GM18505 (cell line): ENCODE measurements around the gene IMMP2L.

Source experiments
- ATAC-seq: cut with Tn5 transposase; IDR thresholded peaks from one replicate; pipeline ENCODE4 v1.9.1; 2021; ENCODE audit not compliant: unreplicated experiment
- POLR2A ChIP-seq: IDR thresholded peaks from 4 replicates; pipeline ENCODE4 v1.6.1; 2011; ENCODE audit warnings: borderline replicate concordance; ENCODE audit not compliant: insufficient read depth, insufficient read length; ENCODE audit errors: extremely low read depth

Gene IMMP2L

DNA sequence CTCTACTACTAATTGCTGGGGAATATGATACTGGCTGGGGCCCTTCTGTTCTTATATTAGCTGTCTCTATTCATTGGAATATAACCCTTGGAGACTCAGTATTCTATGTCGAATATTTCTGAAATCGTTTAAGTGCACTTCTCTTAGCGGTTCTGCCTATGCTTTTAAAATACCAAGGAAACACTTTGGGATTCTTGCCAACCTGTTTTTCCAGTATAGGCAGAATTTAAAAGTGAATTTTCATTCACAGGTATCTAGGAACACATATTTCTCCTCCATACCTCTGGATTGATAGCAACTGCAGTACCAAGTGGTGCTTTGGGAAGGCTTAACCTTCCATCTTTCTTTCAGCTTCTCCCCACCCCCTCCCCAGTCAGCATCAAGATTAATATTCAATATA lies 841.7 kb downstream of the IMMP2L start:
- TF ChIP-seq POLR2A, result no peak
- ATAC-seq, result no peak

DNA sequence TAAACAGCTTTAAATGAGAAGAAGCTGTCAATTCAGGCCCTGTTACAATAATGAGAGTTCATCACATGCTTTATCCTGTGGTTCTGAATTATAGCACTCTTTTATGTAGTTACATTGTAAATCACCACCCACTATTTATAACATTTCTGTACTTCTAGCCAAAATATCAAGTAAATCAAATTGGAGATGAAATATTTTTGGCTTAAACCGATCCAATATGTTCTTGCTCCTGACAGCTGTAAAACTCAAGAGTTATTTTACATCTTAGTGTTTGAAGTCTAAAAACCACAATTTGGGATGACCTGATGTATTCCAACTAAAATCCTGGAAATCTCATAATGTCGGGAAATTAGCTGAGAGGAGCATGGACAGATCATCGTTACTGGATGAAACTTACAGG lies 842.6 kb downstream of the IMMP2L start:
- no peak for ATAC-seq
- no peak for TF ChIP-seq POLR2A

- no peak for TF ChIP-seq POLR2A
- no peak for ATAC-seq
Observed at GRCh38 chr7:110718503-110719205, 843.6 kb downstream of the IMMP2L start.

- no peak for ATAC-seq
- no peak for TF ChIP-seq POLR2A
Observed at GRCh38 chr7:110704225-110704624, 858.1 kb downstream of the IMMP2L start.

GRCh38 chr7:110698576-110698975 lies 863.7 kb downstream of the IMMP2L start:
- TF ChIP-seq POLR2A, result no peak
- ATAC-seq, result no peak

DNA sequence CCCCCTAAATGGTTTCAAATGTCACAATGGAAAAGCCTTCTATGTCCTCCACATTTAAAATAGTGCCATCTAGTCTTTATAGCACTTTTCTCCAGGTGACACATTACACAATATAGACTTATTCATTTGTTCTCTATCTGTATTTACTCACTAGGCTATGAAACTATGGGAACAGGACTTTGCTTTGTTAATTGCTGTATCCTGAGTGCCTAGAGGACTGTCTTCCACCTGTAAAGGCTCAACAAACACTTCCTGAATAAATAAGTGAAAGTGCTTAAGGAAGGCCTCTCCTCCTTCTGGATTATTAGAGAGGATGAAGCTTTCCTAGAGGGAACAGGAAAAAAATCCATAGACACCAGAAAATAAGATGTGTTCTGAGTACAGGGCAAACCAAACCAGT lies 868.9 kb downstream of the IMMP2L start:
- ATAC-seq, result no peak
- TF ChIP-seq POLR2A, result no peak

GRCh38 chr7:110688908-110689307 lies 873.4 kb downstream of the IMMP2L start:
- TF ChIP-seq POLR2A, result no peak
- ATAC-seq, result no peak

DNA sequence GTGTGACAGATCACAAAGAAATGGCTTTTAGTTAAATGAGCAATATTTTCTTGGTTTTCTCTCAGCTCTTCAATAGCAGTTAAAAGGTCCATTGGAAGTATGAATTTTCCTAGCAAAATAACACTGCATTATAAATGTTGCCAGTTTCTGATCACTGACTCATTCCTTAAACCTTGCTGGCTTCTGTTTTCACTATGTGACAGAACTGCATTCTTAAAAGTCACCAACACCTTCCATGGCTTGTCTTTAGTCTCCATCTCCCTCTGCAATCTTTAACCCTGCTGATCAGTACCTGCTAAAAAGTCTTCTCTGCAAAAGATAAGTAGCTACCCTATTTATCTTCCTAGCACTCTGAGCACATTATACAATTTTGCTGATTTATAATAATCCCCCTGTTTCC lies 876.4 kb downstream of the IMMP2L start:
- no peak for ATAC-seq
- no peak for TF ChIP-seq POLR2A

DNA sequence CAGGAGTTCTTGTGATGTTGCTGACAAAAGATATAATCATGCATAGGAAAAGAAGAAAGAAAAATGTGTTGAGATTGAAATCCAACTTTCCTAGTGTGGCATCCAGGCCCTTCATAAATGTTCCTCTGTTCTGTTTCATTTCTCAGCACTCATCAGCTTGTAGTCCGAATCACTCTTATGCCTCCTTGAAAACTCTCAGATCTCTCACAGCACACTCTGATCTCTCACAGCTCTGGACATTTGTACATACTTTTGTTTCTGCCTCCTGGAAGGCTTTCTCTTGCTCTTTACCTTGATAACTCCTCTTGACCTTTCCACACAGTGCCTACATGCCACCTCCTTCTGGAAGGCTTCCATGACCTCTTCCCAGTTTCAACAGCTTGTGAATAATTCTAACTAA lies 880.4 kb downstream of the IMMP2L start:
- no peak for ATAC-seq
- no peak for TF ChIP-seq POLR2A

DNA sequence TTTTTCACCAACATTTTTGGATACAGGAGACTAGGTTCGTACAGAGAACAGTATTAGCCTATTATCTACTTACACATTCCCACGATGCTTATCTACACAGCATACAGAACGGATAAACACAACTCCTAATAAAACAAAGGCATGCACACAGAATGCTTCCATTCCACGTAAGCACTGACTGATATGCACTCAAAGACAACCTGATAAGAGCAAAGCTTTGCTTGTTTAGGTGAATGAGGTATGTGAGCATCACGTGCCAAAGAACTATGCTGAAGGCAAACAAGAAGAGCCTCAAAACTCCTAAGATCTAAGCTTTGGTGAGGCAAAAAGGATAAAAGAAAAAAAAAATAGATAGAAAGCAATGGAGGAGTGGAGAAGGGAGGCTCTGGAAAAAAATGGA lies 884.9 kb downstream of the IMMP2L start:
- no peak for ATAC-seq
- no peak for TF ChIP-seq POLR2A

GRCh38 chr7:110676785-110677184 lies 885.5 kb downstream of the IMMP2L start:
- no peak for ATAC-seq
- TF ChIP-seq POLR2A, result no peak

DNA sequence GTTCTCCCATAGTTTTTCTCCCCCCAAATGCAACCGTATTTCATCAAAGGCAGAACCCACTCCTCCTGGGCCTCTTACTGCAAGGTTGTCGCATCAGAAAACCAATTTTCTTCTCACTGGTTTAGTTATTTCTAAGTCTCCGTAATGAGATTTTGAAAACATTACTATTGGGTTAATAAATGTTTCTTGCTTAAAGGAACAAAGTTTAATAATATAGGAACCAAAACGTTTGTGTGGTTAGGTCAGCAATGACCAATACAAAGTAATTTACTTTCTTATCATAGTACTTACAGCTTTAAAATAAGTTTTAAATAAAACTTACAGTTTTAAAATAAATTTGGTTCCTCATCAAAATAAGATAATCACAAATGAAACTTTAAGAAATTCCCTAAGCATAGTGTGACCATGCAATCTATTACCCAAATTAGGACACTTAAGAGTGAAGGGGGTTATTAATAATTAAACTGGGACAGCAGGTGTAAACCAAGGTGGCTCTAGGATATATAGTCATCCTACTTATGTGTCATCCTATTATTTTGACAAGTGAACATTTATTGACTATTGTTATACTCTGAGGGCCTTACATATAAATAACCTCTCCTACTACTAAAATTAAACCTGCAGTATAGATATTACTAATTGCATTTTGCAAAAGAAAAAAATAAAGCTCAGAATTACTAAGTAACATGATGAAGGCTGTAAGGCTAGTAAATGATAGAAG lies 886.7 kb downstream of the IMMP2L start:
- no peak for ATAC-seq
- TF ChIP-seq POLR2A, result no peak

GRCh38 chr7:110673148-110673547 lies 889.1 kb downstream of the IMMP2L start:
- ATAC-seq, result no peak
- TF ChIP-seq POLR2A, result no peak

GRCh38 chr7:110669410-110669809 lies 892.9 kb downstream of the IMMP2L start:
- ATAC-seq, result no peak
- no peak for TF ChIP-seq POLR2A
